HepG2 (cell line): Measurements from ENCODE around the gene AGRN. TPM values are rescaled to one million over a fixed set of nuclear protein-coding genes. Genes with fewer than 3 reads are reported as not detected.

Experiments used
- ARNT ChIP-seq: fragments of 450-650 bp; IDR thresholded peaks from 2 replicates; pipeline ENCODE4 v1.6.1; 2017
- BHLHE40 ChIP-seq: IDR thresholded peaks from 2 replicates; pipeline ENCODE4 v1.6.1; 2011; ENCODE audit warnings: low read length, improper control_type of control experiment
- CBX1 ChIP-seq: IDR thresholded peaks from one replicate; pipeline ENCODE4 v1.6.1; 2016; ENCODE audit warnings: antibody characterized with exemption, low read depth
- GFI1 ChIP-seq: sonication (generic); formaldehyde crosslinking; IDR thresholded peaks from 2 replicates; pipeline ENCODE4 v1.5.0; 2020; ENCODE audit warnings: missing genetic modification reagents, mild to moderate bottlenecking, borderline replicate concordance
- NFYC ChIP-seq: IDR thresholded peaks from 2 replicates; pipeline ENCODE4 v1.6.1; 2016; ENCODE audit warnings: missing genetic modification reagents, missing compliant biosample characterization
- RFXAP ChIP-seq: sonication (generic); formaldehyde crosslinking; IDR thresholded peaks from 2 replicates; pipeline ENCODE4 v1.4.0; 2020; ENCODE audit warnings: missing genetic modification reagents, borderline replicate concordance
- RXRA ChIP-seq: sonication (generic); formaldehyde crosslinking; IDR thresholded peaks from 2 replicates; pipeline ENCODE4 v1.5.1; 2020; ENCODE audit warnings: missing genetic modification reagents
- SP1 ChIP-seq, 2 experiments: fragments of 450-650 bp in 1 of 2; sonication (generic) in 1 of 2; formaldehyde crosslinking in 1 of 2; IDR thresholded peaks; 2 replicates each; pipeline versions ENCODE4 v1.4.0 to v1.6.1; 2016 to 2020; ENCODE audit warnings: missing genetic modification reagents in 1 of 2
- TBX3 ChIP-seq: fragments of 450-650 bp; IDR thresholded peaks from 2 replicates; pipeline ENCODE4 v1.6.1; 2017; ENCODE audit warnings: antibody characterized with exemption, mild to moderate bottlenecking, inconsistent platforms, borderline replicate concordance
- YEATS4 ChIP-seq: sonication (generic); formaldehyde crosslinking; IDR thresholded peaks from 2 replicates; pipeline ENCODE4 v1.4.0; 2020; ENCODE audit warnings: missing genetic modification reagents, borderline replicate concordance
- ZNF263 ChIP-seq: sonication (generic); formaldehyde crosslinking; IDR thresholded peaks from 2 replicates; pipeline ENCODE4 v1.4.0; 2020; ENCODE audit warnings: missing genetic modification reagents
- ZNF274 ChIP-seq: sonication (generic); formaldehyde crosslinking; IDR thresholded peaks from 2 replicates; pipeline ENCODE4 v1.5.1; 2020; ENCODE audit warnings: mild to moderate bottlenecking, missing genetic modification reagents
- ZNF720 ChIP-seq: sonication (generic); formaldehyde crosslinking; IDR thresholded peaks from 2 replicates; pipeline ENCODE4 v1.4.0; 2020; ENCODE audit warnings: missing genetic modification reagents
- polyA plus RNA-seq, 8 experiments: library from polyadenylated mRNA; depleted of rRNA in 3 of 8; stranded (reverse) in 7 of 8; unstranded in 1 of 8; fragments of >200 nt; fragmentation: Illumina TruSeq in 4 of 8; extraction: Trizol in 4 of 8; gene quantifications; 2 replicates each; pipeline versions ENCODE4 v1.2.1 to v1.2.3, GENCODE V29; 2011 to 2016; ENCODE audit warnings: low read depth in 4 of 8, missing spikeins in 1 of 8, mixed read lengths in 1 of 8; ENCODE audit not compliant: insufficient read depth in 1 of 8
- total RNA-seq, 5 experiments: library from RNA; depleted of rRNA; stranded (reverse); fragments of >200 nt; fragmentation: Illumina TruSeq; extraction: Trizol; gene quantifications; 2 replicates each; pipeline ENCODE4 v1.2.3, GENCODE V29; 2016; ENCODE audit warnings: low read depth in 1 of 5
- TF ChIP-seq, protein P1 (sequence below): sonication (generic); formaldehyde crosslinking; IDR thresholded peaks from 2 replicates; pipeline ENCODE4 v1.4.0; 2020; ENCODE audit warnings: missing genetic modification reagents
- TF ChIP-seq, protein P2 (sequence below): sonication (generic); formaldehyde crosslinking; conservative IDR thresholded peaks from 2 replicates; pipeline ENCODE4 v1.8.0; 2022; ENCODE audit warnings: mild to moderate bottlenecking, moderate library complexity, missing genetic modification reagents
- TF ChIP-seq, protein P3 (sequence below): IDR thresholded peaks from 2 replicates; pipeline ENCODE4 v1.6.1; 2016; ENCODE audit warnings: missing compliant biosample characterization, missing genetic modification reagents, borderline replicate concordance
- TF ChIP-seq, protein P4 (sequence below): sonication (generic); formaldehyde crosslinking; IDR thresholded peaks from 2 replicates; pipeline ENCODE4 v1.4.0; 2020; ENCODE audit warnings: mild to moderate bottlenecking, missing genetic modification reagents
- TF ChIP-seq, protein P5 (sequence below): sonication (generic); formaldehyde crosslinking; IDR thresholded peaks from 2 replicates; pipeline ENCODE4 v1.8.1; 2023; ENCODE audit warnings: mild to moderate bottlenecking, missing genetic modification reagents, borderline replicate concordance
- TF ChIP-seq, protein P6 (sequence below): sonication (generic); formaldehyde crosslinking; IDR thresholded peaks from 2 replicates; pipeline ENCODE4 v1.8.1; 2023; ENCODE audit warnings: missing genetic modification reagents, mild to moderate bottlenecking, borderline replicate concordance

The AGRN gene
- total and polyA plus RNA-seq, 2 of the 13 experiments (the other 11 are each of a cell fraction or from before 2014, with no cell fraction given), result 29.8 to 65.2 TPM

DNA sequence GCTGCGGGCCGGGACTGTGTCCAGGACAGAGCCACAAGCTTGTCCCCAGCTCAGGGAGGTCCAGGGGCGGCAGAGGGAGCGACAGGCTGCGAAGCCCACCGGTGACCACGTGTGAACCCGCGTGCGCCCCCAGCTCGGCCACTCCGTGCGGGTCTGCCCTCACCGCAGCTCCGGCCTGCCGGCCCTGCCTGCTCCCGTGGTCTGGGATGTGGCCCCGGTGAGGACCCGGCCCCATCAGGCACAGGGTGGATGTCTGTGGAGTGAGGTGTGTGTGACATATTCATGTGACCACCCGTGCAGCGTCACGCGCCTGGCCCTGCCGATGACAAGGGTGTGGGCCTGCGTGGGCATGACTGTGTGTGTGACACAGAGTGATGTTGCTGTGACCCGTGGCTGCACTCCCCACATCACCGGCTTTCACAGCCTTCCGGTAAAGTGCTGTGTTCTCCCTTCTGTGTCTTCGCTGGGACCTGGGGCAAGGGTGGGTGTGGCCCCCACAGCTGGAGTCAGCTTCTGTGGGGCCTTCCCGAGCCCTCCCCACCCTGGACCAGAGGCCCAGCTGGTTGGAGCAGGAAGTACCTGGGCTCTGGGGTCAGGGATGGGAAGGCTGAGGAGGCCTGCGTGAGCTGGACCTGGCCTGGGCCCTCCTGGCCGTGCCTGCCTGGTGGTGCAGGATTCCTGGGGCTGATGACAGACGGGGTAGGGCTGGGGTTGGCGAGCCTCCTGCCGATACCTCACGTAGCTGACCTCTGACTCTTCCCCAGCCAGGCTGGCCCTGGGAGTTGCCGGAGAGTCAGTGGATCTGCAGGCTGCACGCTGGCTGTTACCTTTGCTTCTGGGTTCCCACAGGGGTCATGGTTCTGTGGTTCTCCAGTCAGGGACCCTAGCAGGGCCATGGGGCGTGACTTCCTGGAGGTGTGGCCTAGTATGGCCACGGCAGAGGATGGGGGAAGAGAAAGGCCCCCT, 50.1 kb downstream of the AGRN start (continued):
- TF ChIP-seq, protein P1, sequence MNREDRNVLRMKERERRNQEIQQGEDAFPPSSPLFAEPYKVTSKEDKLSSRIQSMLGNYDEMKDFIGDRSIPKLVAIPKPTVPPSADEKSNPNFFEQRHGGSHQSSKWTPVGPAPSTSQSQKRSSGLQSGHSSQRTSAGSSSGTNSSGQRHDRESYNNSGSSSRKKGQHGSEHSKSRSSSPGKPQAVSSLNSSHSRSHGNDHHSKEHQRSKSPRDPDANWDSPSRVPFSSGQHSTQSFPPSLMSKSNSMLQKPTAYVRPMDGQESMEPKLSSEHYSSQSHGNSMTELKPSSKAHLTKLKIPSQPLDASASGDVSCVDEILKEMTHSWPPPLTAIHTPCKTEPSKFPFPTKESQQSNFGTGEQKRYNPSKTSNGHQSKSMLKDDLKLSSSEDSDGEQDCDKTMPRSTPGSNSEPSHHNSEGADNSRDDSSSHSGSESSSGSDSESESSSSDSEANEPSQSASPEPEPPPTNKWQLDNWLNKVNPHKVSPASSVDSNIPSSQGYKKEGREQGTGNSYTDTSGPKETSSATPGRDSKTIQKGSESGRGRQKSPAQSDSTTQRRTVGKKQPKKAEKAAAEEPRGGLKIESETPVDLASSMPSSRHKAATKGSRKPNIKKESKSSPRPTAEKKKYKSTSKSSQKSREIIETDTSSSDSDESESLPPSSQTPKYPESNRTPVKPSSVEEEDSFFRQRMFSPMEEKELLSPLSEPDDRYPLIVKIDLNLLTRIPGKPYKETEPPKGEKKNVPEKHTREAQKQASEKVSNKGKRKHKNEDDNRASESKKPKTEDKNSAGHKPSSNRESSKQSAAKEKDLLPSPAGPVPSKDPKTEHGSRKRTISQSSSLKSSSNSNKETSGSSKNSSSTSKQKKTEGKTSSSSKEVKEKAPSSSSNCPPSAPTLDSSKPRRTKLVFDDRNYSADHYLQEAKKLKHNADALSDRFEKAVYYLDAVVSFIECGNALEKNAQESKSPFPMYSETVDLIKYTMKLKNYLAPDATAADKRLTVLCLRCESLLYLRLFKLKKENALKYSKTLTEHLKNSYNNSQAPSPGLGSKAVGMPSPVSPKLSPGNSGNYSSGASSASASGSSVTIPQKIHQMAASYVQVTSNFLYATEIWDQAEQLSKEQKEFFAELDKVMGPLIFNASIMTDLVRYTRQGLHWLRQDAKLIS (CRISPR knock-in tag), result no peak
- TF ChIP-seq BHLHE40 (no peak), RFXAP (CRISPR knock-in tag) (no peak), SP1 (IDR thresholded peaks at IDR 0.05) (no peak), SP1 (CRISPR knock-in tag; IDR thresholded peaks at IDR 0.05) (no peak), YEATS4 (CRISPR knock-in tag) (no peak), CBX1 (no peak), ZNF274 (CRISPR knock-in tag) (no peak), TBX3 (no peak), ARNT (no peak), ZNF720 (CRISPR knock-in tag) (no peak), NFYC (CRISPR knock-in tag) (no peak), ZNF263 (CRISPR knock-in tag) (no peak), GFI1 (CRISPR knock-in tag) (no peak), RXRA (no peak)
- TF ChIP-seq, protein P2, sequence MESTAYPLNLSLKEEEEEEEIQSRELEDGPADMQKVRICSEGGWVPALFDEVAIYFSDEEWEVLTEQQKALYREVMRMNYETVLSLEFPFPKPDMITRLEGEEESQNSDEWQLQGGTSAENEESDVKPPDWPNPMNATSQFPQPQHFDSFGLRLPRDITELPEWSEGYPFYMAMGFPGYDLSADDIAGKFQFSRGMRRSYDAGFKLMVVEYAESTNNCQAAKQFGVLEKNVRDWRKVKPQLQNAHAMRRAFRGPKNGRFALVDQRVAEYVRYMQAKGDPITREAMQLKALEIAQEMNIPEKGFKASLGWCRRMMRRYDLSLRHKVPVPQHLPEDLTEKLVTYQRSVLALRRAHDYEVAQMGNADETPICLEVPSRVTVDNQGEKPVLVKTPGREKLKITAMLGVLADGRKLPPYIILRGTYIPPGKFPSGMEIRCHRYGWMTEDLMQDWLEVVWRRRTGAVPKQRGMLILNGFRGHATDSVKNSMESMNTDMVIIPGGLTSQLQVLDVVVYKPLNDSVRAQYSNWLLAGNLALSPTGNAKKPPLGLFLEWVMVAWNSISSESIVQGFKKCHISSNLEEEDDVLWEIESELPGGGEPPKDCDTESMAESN (CRISPR knock-in tag), result no peak
- TF ChIP-seq, protein P3, sequence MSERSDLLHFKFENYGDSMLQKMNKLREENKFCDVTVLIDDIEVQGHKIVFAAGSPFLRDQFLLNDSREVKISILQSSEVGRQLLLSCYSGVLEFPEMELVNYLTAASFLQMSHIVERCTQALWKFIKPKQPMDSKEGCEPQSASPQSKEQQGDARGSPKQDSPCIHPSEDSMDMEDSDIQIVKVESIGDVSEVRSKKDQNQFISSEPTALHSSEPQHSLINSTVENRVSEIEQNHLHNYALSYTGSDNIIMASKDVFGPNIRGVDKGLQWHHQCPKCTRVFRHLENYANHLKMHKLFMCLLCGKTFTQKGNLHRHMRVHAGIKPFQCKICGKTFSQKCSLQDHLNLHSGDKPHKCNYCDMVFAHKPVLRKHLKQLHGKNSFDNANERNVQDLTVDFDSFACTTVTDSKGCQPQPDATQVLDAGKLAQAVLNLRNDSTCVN, result no peak
- TF ChIP-seq, protein P4, sequence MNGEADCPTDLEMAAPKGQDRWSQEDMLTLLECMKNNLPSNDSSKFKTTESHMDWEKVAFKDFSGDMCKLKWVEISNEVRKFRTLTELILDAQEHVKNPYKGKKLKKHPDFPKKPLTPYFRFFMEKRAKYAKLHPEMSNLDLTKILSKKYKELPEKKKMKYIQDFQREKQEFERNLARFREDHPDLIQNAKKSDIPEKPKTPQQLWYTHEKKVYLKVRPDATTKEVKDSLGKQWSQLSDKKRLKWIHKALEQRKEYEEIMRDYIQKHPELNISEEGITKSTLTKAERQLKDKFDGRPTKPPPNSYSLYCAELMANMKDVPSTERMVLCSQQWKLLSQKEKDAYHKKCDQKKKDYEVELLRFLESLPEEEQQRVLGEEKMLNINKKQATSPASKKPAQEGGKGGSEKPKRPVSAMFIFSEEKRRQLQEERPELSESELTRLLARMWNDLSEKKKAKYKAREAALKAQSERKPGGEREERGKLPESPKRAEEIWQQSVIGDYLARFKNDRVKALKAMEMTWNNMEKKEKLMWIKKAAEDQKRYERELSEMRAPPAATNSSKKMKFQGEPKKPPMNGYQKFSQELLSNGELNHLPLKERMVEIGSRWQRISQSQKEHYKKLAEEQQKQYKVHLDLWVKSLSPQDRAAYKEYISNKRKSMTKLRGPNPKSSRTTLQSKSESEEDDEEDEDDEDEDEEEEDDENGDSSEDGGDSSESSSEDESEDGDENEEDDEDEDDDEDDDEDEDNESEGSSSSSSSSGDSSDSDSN (CRISPR knock-in tag), result no peak
- TF ChIP-seq, protein P5, sequence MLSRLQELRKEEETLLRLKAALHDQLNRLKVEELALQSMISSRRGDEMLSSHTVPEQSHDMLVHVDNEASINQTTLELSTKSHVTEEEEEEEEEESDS (CRISPR knock-in tag), result no peak
- TF ChIP-seq, protein P6, sequence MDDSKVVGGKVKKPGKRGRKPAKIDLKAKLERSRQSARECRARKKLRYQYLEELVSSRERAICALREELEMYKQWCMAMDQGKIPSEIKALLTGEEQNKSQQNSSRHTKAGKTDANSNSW (CRISPR knock-in tag), result no peak
